Neutrophil (primary cell): Measurements from ENCODE around the gene MTF1.

ENCODE experiments used
- H3K27ac ChIP-seq: fragments of 200-600 bp; sonication (generic); 2 replicates; pipeline ENCODE4 v1.5.1; 2016; ENCODE audit warnings: mild to moderate bottlenecking, moderate library complexity
- H3K27me3 ChIP-seq: fragments of 200-600 bp; sonication (generic); 2 replicates; pipeline ENCODE4 v1.6.0; 2016; ENCODE audit warnings: mild to moderate bottlenecking
- H3K36me3 ChIP-seq: fragments of 200-600 bp; sonication (generic); 2 replicates; pipeline ENCODE4 v1.5.1; 2017
- H3K4me1 ChIP-seq, 2 experiments: fragments of 200-600 bp in 1 of 2; sonication (generic) in 1 of 2; 1 replicate in 1 of 2; 2 replicates in 1 of 2; pipeline versions ENCODE4 v1.5.1 to v1.6.1; 2013 to 2016; ENCODE audit warnings: low read depth in 1 of 2, low read length in 1 of 2, mild to moderate bottlenecking in 1 of 2, moderate library complexity in 1 of 2; ENCODE audit not compliant: control insufficient read depth in 1 of 2, insufficient read depth in 1 of 2
- H3K4me3 ChIP-seq, 2 experiments: fragments of 200-600 bp in 1 of 2; sonication (generic) in 1 of 2; 1 replicate in 1 of 2; 2 replicates in 1 of 2; pipeline ENCODE4 v1.5.1; 2013 to 2016; ENCODE audit warnings: low read depth in 1 of 2, low read length in 1 of 2, mild to moderate bottlenecking in 1 of 2, moderate library complexity in 1 of 2
- H3K9me3 ChIP-seq: fragments of 200-600 bp; sonication (generic); 2 replicates; pipeline ENCODE4 v1.5.1; 2016
- CTCF ChIP-seq: fragments of 200-600 bp; sonication (generic); IDR thresholded peaks from 2 replicates; pipeline ENCODE4 v1.5.1; 2016; ENCODE audit warnings: antibody characterized with exemption

MTF1 gene

DNA sequence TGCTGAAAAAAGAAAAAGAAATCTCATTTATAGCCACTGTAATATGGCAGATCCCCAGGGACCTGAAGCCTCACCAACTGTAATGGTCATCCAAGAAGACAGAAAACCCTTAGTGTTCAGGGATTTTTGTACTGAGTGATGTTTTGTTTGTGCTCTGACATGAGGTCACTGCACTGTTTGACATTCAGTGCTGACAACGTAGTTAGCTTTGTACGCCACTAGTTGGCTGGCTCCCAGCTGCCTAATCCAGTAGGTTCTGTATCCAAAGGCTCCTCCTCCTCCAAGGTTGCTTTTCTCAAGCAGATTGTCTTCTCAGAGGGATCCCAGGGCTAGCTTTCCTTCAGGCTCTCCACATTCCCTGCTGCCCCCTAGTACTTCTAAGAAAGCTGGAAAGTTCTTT lies 41.9 kb downstream of the MTF1 start:
- TF ChIP-seq CTCF: no peak
- Histone ChIP-seq H3K36me3 (peaks cover 97% of the 10 kb centered on the region), H3K9me3 (no peaks in the 10 kb centered on the region), H3K27me3 (no peaks in the 10 kb centered on the region), H3K4me3 (no peak overlapping the region), H3K4me1 (peaks cover 10 to 11% of the 10 kb centered on the region in 2 experiments), H3K27ac (peak overlapping the region; percentile 27)

DNA sequence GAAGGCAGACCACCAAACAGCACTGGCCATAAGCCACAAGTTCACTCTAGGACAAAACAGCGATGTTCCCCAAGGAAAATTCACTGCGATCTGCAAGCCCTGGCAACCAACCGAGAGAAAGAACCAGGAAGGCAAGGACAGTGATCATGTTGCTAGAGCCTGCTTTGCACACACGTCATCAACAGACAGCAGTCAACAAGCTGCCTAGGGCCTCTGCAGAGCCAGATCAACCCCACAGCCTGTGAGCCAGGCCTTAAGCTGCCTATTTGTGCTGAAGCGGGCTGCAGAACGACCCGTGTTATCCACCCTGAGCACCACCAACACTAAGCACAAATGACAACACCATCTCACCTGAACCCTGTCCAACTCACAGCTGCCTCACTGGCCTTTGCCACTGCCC lies 45.1 kb downstream of the MTF1 start:
- no peak overlapping the region for H3K27ac ChIP-seq
- H3K9me3 ChIP-seq: no peaks in the 10 kb centered on the region
- TF ChIP-seq CTCF: no peak
- no peak overlapping the region for H3K4me3 ChIP-seq
- peaks cover 25 to 39% of the 10 kb centered on the region in 2 experiments for H3K4me1 ChIP-seq
- H3K36me3 ChIP-seq: peaks cover 77% of the 10 kb centered on the region
- no peaks in the 10 kb centered on the region for H3K27me3 ChIP-seq

GRCh38 chr1:37813529-37814145 lies 45.8 kb downstream of the MTF1 start:
- Histone ChIP-seq H3K9me3 (no peaks in the 10 kb centered on the region), H3K27me3 (no peaks in the 10 kb centered on the region), H3K4me1 (peaks cover 31 to 45% of the 10 kb centered on the region in 2 experiments), H3K36me3 (peaks cover 71% of the 10 kb centered on the region), H3K4me3 (no peak overlapping the region), H3K27ac (peak overlapping the region; percentile 93)
- TF ChIP-seq CTCF: no peak

GRCh38 chr1:37811027-37811655 lies 48.3 kb downstream of the MTF1 start:
- Histone ChIP-seq H3K4me3 (no peak overlapping the region), H3K4me1 (peaks cover 43 to 60% of the 10 kb centered on the region in 2 experiments), H3K27ac (peak overlapping the region; percentile 93), H3K36me3 (peaks cover 53% of the 10 kb centered on the region), H3K27me3 (no peaks in the 10 kb centered on the region), H3K9me3 (no peaks in the 10 kb centered on the region)
- TF ChIP-seq CTCF: peak; percentile 89

GRCh38 chr1:37809942-37810341 lies 49.5 kb downstream of the MTF1 start:
- Histone ChIP-seq H3K4me3 (no peak overlapping the region), H3K27ac (peak overlapping the region; percentile 93), H3K9me3 (no peaks in the 10 kb centered on the region), H3K36me3 (peaks cover 53% of the 10 kb centered on the region), H3K4me1 (peaks cover 43 to 60% of the 10 kb centered on the region in 2 experiments), H3K27me3 (no peaks in the 10 kb centered on the region)
- no peak for TF ChIP-seq CTCF
